HG02642 (cell line): Measurements from ENCODE around the gene CARD11.
"Not testable (repeated sequence)": the region's sequence is repeated elsewhere in the genome, so short reads cannot be mapped to it uniquely, and the experiment has no call there.

Source experiments
- ATAC-seq: cut with Tn5 transposase; IDR thresholded peaks from one replicate; pipeline ENCODE4 v1.9.1; 2021; ENCODE audit warnings: mild to moderate bottlenecking; ENCODE audit not compliant: unreplicated experiment, poor library complexity

The CARD11 gene

DNA sequence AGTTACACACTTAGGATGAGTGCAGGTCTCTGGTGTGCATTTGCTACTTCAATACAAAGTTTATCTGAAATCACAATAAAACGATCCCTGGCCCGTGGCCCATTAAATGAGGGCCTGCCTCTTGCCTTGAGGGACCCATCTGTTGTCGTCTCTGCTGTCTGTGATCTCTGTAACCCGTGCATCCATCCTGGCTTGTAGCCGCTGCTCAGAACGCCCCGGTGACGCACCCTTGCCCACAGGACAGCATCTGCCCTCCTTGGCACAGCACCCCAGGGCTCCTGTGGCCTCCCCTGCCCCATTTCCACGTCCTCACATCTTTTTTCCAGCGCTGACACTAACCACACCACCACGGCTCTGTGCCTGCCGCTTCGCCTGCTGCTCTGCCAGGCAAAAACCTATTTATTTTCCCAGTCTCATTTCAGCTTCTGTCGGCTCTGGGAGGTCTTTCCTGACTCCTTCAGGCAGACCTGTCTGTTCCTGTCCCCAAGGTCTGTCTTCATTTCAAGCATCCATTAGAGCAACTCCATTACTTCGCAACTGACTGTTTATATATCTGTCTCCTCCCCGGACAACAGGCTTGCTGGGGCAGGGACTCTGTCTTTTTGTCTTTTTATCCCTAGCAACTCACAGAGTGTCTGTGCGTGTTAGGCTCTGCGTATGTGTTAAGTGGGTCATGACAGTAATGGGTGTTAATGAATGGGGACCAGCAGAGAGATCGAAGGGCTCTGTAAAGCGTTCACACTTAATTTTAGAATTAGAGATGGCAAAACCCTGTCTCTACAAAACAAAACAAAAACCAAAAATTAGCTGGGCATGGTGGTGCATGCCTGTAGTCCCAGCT lies 16.4 kb downstream of the CARD11 start:
- ATAC-seq: no peak

DNA sequence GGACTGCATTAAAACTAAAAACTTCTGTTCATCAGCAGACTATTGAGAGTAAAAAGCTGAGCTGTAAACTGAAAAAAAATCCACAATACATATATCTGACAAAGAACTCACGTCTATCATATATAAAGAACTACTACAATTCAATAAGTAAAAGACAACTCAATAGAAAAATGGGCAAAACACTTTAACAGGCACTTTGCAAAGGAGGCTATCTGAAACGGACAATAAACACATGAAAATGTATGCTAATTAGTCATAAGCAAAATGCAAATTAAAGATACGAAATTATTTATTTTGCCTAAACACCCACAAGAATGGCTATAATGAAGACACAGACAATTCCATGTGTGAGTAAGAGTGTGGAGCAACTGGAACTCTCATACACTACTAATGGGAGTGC lies 18.1 kb downstream of the CARD11 start:
- ATAC-seq: no peak

DNA sequence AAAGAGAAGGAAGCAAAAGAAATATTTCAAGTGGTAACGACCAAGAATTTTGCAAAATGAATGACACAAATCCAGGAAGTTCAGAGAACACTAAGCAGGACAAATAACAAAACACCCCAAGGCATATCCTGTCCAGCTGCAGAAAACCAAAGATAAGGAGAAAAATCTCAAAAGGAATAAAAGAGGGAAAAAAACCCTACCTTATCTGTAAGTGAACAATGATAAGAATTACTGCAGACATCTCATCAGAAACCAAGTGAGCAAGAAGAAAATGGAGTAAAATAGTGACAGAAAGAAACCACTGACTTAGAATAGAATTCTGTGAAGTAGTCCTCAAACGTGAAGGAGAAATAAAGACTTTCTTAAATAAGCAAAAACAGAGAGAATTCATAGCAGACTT lies 21.8 kb downstream of the CARD11 start:
- ATAC-seq: no peak

DNA sequence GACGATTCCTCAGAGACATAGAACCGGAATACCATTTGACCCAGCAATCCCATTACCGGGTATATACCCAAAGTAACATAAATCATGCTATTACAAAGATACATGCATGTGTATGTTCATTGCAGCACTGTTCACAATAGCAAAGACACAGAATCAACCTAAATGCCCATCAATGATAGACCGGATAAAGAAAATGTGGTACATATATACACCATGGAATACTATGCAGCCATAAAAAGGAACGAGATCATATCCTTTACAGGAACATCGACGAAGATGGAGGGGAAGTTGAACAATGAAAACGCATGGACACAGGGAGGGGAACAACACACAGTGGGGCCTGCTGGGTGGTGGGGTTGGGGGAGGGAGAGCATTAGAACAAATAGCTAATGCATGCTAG lies 22.4 kb downstream of the CARD11 start:
- not testable (repeated sequence) for ATAC-seq

DNA sequence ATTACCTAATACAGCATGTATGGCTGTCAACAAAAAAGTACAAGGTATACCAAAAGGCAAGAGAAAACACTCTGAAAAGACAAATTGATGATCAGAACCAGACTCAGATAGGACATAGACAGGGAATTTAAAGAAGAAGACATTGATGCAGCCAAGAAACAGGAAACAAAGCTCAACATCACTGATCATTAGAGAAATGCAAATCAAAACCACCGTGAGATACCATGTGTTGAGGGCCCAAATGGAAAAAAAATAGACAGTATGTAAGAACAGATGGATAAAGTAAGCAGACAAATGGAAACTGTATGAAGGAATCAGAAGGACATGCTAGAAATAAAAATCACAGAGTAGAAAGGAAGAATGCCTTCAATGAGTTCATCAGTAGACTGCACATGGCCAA lies 23.3 kb downstream of the CARD11 start:
- ATAC-seq: no peak

DNA sequence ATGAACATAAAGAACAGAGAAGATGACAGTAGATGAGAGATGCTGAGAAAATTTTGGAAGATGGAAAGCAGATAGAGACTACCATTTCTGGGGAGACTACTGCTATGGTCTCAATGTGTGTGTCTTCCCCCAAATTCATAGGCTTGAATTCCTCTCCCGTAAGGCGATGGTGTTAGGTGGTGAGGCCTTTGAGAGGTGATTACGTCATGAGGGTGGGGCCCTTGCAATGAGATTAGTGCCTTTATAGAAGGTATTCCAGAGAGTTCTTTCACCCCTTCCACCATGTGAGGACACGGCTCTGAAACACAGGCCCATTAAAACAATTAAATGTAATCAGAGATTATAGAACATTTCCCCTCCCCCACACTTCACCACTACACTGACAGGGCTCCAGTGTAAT lies 23.9 kb downstream of the CARD11 start:
- ATAC-seq: no peak

DNA sequence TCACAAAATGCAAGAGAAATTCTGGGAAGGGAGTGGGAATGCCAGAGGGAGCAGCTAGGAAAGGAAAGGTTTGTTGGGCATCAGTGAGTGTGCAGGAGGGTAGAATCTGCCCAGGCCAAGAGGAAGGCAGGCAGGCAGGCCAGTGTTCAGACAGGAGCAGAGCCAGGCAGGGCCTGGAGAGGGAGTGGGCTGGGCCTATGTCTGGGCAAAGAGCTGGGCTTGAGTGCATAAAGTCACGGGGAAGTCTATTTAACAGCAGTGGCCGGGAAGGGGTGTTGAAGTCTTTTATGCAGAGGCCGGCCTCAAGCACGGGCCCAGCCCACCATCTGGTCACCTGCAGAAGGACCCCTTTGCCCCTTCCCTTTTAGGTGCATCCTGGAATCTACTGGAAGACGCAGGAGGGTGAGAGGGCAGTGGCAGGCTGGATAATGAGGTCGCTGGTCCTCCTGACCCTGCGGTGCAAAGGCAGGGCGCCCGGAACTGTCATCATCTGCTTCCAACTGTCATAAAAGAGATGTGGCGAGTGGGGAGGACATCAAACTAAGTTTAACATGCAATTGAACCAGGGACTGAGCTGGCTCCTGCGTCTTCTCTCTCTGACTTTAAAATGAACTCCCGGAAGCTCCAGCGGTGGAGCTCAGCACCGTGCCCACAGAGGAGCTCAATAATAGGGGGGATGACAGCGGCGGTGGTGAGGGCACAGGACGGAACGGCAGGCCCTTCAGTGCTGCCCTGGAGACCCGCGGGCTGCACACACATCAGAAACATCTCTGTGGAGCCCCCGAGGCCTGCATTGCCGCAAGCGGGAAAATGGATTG lies 29.5 kb downstream of the CARD11 start:
- ATAC-seq: no peak

DNA sequence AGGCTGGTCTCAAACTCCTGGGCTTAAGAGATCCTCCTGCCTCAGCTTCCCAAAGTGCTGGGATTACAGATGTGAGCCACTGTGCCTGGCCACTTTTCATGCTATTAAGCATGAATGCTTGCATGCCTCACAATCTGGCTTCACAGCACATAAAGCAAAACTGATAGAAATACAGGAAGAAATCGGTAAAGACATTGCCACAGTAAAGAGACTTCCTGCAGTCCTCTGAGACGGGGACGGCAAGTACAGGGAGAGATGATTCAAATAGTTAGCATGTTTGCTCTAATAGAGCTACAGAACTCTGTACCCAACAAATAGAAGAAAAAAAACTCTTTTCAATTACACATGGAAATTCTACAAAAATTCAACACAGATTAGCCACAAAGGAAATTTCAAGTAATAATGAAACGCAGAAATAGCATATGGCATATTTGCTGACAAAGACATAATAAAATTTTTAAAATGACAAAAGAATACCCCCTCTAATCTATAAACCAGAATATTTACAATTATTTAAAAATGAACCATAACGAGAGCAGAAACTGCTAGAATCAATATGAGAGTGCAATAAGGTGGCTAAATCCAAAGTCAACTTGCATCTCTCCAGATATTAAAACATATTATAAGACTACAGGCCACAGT lies 32.3 kb downstream of the CARD11 start:
- ATAC-seq: no peak

DNA sequence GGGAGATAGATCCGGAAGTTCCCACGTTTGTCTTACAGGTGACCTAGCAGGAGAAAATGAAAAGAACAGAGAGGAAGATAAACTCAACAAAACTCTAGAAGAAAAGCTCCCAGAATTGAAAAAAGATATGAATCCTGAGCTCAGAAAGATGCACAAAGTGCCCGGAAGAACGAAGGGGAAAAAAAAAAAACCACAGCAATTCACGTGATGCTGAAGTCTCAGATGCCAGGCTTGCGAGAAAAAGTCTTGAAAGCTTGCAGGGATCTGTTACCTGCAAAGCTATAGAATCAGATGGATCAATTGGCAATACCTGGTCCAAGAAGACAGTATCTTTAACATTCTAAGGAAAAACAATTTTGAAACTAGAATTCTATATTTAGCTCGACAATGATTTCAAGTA lies 33.5 kb downstream of the CARD11 start:
- no peak for ATAC-seq

DNA sequence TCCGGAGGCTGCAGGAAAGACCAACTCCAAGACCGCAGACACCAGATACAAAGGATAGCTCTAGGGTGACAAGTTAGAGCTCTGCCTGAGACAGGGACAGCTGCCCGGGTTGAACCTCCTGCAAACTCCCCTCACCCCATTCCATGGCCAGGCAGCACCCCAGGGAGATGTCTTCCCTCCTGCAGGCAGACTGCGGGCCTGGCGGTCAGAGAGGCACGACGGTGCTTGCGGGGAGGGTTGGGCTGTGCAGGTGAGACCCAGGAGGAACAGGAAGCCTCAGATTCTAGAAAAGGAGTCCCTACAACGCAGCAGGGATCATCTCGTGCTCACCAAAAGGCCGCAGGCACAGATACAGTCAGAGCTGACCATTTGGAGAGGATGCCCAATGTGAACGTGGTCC lies 34.6 kb downstream of the CARD11 start:
- no peak for ATAC-seq

DNA sequence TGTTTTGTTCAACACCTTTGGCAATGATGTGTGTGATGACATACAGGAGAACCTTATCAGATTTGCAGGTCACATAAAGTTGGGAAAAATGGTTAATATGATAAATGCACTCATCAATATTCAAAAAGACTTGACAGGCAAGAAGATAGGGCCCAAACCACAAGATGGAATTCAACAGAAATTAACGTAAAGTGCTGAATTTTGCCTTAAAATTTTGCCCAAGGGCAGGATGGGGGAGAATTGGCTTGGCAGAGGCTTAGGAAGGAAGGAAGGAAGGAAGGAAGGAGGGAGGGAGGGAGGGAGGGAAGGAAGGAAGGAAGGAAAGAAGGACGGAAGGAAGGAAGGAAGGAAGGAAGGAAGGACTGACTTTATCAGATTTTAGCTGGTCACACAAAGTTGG lies 35.3 kb downstream of the CARD11 start:
- ATAC-seq: no peak

DNA sequence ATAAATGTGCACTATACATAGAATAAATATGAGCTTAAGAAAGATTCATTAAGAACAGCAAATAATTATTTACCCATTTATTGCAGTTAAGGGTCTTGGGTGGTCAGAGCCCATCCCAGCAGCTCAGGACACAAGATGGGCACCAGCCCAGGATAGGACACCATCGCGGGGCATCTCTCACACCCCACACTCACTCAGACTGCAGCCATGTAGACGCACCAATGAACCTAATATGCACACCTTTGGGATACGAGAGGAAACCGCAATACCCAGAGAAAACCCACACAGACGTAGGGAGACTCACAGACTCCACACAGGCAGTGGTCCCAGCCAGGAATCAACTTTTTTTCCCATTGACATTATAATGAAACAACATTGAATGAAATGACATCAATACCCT lies 36.0 kb downstream of the CARD11 start:
- no peak for ATAC-seq

DNA sequence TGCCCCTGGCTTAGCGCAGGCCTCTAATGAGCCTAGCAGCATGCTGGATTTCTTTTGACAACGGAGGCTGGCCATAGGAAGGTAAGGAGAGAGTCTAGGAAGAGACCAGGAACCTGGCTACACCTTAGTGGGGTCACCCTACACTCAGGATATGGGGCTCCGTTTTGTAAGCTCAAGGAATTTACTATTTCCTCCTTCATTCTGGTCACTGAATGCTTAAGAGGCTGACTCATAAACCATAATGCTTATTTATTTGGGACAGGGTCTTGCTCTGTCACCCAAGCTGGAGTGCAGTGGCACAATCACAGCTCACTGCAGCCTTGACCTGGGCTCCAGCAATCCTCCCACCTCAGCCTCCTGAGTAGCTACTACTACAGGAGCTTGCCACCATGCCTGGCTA lies 38.4 kb downstream of the CARD11 start:
- no peak for ATAC-seq

DNA sequence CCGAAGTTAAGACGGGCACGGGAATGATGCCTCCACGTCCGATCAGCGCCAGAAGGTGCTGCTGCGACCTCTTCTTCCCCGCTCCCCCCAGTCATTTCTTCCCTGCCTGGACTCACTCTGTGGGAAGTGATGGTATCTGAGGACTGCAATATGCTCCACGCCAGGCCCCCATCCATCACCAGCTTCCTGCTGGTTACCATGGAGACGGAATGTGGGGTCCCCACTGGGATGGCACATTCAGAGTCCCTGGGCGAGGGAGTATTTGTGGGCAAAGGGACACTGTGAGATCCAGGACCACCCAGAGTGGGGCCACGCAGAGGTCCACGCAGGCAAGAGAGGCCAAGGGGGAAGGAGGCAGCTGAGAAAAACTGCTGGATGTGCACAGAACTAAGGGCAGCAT lies 39.7 kb downstream of the CARD11 start:
- ATAC-seq: no peak

DNA sequence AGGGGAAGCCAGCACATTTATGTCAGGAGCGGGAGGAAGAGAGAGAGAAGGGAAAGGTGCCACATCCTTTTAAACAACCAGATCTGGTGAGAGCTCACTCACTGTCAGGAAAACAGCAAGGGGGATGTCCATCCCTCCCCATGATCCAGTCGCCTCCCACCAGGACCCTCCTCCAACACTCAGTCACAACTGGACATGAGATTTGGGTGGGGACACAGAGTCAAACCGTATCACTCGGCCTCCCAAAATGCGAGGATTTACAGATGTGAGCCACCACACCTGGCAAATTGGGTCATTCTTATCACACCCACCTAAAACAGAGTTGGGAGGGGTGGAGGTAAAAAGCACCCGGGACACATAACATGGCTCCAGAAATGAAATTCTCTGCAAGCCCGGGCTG lies 41.0 kb downstream of the CARD11 start:
- ATAC-seq: no peak

DNA sequence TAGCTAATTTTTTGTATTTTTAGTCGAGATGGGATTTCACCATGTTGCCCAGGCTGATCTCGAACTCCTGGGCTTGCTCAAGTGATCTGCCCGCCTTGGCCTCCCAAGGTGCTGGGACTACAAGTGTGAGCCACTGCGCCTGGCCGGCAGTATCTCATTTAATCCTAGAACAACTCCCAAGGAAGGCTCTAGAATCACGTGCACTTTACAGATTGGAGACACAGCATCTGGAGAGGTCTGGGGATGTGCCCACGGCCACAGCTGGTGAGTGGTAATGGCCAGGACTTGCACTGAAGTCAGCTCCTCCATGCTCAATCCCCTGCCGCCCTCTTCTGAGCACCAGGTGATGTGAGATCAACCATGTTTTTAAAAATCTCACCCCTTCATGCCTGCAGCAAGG lies 43.1 kb downstream of the CARD11 start:
- no peak for ATAC-seq

DNA sequence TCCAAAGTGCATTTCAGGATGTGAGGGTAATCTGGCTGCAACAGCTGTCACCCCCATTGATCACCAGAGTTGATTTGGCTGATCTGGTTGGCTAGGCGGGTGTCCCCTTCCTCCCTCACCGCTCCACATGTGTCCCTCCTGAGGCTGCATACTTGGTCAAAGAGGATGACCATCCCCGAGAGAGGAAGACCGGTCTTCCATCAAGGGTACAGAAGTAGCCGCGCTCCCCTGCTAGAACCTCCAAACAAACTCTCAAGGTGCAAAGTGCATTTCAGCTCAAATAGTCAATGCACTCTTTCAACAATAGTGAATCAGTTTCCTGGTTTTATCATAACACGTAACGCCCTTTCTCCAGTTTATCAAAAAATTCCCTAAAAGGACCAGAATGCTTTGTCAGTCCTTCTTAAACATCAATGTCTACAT lies 44.6 kb downstream of the CARD11 start:
- ATAC-seq: no peak

DNA sequence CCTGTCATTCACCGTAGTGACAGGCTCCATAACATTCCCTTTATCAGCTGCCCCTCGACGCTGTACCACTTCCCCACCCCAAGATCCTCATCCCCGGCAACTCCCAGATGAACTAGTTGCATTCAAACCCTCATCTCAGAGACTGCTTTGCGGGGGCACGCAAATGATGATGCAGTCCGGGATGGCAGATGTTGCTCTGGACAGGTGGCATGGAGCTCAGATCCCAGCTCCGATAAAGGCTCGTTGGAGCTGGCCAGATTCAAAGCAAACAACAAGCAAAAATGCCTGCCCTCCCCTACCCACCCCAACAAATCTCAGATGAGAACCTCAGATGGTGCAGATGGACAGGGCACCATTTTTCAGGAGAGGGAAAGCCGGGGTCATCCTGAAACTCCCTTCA lies 46.7 kb downstream of the CARD11 start:
- no peak for ATAC-seq

DNA sequence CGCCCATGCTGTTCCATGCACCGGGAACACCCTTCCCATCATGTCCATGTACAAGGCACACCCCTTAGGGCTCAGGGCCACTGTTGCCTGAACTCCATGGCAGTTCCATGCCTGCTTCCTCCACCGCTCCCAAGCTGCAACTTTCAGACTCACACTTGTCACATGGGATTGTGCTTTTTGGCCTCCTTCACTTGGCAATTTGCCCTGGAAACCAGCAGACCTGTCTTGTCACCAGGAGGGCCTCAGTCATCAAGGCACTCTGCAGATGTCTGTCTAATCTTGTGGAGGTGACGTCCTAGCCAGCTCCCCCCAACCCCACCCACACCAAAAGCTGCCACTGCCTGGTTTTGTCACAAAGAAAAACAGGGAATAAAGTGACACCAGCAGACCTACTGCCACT lies 47.5 kb downstream of the CARD11 start:
- no peak for ATAC-seq

DNA sequence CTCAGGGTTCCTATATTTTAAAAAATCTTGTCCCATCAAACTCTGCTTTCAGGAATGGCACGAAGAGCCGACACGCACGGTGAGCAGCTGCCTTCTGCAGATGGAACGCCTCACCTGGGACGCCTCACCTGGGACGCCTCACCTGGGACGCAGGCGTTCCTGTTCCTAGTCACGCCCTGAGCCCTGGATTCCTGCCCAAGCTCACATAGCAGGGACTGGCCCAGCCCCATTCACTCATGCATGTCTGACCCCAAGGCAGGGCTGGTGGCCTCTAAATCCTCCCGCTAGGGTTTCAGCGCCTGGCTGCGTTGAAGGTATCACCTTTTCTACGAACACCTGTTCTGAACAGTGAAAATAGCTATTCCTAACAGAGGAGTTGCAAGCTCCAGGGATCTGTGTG lies 49.8 kb downstream of the CARD11 start:
- ATAC-seq: no peak

DNA sequence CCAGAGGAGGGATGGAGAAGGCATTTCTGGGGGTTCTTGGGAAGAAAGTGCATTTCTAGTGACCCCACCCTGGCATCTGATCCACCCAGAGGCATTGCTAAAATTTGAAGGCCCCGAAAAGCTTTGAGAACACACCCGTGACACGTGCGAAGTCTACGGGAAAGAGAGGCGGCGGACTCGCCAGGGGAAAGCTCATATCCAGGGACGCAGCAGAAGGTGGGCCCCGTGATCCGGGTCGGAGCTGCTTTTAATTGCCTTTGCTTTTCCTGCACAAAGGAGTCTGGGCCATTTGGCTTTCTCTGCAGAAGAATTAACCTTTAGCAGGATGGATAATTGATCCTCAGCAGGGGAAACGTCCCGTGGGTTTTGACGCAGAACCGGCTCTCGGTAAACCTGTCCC lies 50.3 kb downstream of the CARD11 start:
- ATAC-seq: no peak
